Measurements from ENCODE around the gene HINFP.

Gene HINFP

DNA sequence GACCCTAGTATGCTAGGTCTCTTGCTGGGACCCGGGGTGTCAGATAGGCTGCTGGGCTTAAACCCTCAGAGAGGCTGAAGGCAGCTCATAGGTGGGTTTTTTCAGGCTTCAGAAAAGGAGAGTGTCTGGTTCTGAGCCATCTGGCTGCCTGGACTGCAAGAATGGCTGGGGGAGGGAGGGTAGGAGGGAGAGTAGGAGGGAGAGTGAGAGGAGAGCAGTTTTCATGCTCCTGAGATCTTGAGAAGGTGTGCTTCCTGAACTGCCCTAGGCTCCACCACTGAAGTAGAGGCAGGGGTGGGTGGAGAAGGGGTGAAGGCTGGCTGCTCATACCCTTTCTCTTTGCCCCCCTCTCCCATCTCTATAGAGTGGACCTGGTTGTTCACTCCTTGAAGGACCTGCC, 32.1 kb upstream of the HINFP start:
- Histone ChIP-seq H3K4me1 (ENCODE audit: control insufficient read depth, insufficient read depth, low read length) (peaks cover 20% of the 10 kb centered on the region), H3K27ac (ENCODE audit: insufficient read depth, low read depth, low read length, poor library complexity, severe bottlenecking) (no peak overlapping the region), H3K36me3 (ENCODE audit: control insufficient read depth, insufficient read depth, low read length) (peaks cover 15% of the 10 kb centered on the region), H3K4me3 (ENCODE audit: insufficient read depth, low read depth, low read length) (no peak overlapping the region), H3K9me3 (ENCODE audit: control insufficient read depth, low read length) (no peaks in the 10 kb centered on the region), H3K27me3 (ENCODE audit: control insufficient read depth, insufficient read depth, low read length, poor library complexity, severe bottlenecking) (no peaks in the 10 kb centered on the region)
- WGBS, 2 experiments = 93 to 94% methylated on average over 1 of the region's 1 CpG

DNA sequence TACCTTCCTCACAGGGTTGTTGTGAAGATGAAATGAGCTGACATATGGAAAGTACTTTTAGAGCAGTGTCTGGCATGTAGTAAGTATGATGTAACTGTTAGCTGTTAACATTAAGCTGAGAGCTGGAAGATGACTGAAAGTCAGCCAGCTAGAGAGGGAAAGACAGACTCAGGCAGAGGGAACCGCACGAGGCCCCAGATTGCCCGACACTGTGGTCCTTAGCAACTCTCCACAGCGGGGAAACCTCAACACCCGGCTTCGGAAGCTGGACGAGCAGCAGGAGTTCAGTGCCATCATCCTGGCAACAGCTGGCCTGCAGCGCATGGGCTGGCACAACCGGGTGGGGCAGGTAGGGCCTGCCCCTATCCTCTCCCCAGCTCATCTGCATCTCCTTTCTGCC, 30.2 kb upstream of the HINFP start:
- 81 to 85% methylated on average over 9 of the region's 9 CpGs for WGBS, 2 experiments
- Histone ChIP-seq H3K36me3 (ENCODE audit: control insufficient read depth, insufficient read depth, low read length) (peaks cover 15% of the 10 kb centered on the region), H3K27ac (ENCODE audit: insufficient read depth, low read depth, low read length, poor library complexity, severe bottlenecking) (peak overlapping the region; percentile 26), H3K4me3 (ENCODE audit: insufficient read depth, low read depth, low read length) (no peak overlapping the region), H3K27me3 (ENCODE audit: control insufficient read depth, insufficient read depth, low read length, poor library complexity, severe bottlenecking) (no peaks in the 10 kb centered on the region), H3K9me3 (ENCODE audit: control insufficient read depth, low read length) (no peaks in the 10 kb centered on the region), H3K4me1 (ENCODE audit: control insufficient read depth, insufficient read depth, low read length) (peaks cover 20% of the 10 kb centered on the region)

DNA sequence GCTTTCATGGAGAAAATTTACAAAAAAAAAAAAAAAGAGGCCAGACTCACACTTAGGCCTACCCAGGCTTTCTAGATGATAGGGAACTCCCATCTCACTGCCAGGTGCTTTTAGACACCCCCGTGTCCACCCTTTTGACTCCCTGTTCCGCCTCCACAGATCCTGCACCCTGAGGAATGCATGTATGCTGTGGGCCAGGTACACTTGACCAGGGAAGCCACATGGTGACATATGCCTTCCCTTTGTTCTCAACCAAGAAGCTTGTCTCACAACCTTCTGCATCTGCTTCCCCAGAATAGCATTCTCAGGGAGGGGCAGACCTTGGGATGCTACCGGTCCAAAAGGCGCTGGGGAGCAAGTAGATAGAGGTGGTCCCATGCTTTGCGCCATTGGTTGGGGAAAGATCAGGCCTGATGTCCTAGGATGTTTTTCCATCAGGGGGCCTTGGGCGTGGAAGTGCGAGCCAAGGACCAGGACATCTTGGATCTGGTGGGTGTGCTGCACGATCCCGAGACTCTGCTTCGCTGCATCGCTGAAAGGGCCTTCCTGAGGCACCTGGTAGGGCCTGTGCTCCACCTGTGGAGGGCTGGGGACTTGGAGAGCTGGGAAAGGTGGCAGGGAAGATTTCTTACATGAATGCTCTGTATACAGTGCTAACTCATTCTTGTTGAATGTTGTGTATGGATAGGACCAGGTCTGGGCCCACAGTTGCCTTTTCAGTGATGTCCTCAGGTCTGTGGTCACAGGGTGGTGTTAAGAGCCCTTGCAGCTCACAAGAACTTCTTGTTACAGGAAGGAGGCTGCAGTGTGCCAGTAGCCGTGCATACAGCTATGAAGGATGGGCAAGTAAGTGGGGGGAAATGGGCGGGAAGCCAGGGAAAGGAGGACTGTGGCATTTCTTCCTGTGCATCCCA, 29.2 kb upstream of the HINFP start:
- WGBS, 2 experiments = 90 to 93% methylated on average over 13 of the region's 13 CpGs
- Histone ChIP-seq H3K36me3 (ENCODE audit: control insufficient read depth, insufficient read depth, low read length) (peaks cover 24% of the 10 kb centered on the region), H3K4me1 (ENCODE audit: control insufficient read depth, insufficient read depth, low read length) (peaks cover 20% of the 10 kb centered on the region), H3K27me3 (ENCODE audit: control insufficient read depth, insufficient read depth, low read length, poor library complexity, severe bottlenecking) (no peaks in the 10 kb centered on the region), H3K4me3 (ENCODE audit: insufficient read depth, low read depth, low read length) (peak overlapping the region; percentile 99), H3K9me3 (ENCODE audit: control insufficient read depth, low read length) (no peaks in the 10 kb centered on the region), H3K27ac (ENCODE audit: insufficient read depth, low read depth, low read length, poor library complexity, severe bottlenecking) (no peak overlapping the region)

DNA sequence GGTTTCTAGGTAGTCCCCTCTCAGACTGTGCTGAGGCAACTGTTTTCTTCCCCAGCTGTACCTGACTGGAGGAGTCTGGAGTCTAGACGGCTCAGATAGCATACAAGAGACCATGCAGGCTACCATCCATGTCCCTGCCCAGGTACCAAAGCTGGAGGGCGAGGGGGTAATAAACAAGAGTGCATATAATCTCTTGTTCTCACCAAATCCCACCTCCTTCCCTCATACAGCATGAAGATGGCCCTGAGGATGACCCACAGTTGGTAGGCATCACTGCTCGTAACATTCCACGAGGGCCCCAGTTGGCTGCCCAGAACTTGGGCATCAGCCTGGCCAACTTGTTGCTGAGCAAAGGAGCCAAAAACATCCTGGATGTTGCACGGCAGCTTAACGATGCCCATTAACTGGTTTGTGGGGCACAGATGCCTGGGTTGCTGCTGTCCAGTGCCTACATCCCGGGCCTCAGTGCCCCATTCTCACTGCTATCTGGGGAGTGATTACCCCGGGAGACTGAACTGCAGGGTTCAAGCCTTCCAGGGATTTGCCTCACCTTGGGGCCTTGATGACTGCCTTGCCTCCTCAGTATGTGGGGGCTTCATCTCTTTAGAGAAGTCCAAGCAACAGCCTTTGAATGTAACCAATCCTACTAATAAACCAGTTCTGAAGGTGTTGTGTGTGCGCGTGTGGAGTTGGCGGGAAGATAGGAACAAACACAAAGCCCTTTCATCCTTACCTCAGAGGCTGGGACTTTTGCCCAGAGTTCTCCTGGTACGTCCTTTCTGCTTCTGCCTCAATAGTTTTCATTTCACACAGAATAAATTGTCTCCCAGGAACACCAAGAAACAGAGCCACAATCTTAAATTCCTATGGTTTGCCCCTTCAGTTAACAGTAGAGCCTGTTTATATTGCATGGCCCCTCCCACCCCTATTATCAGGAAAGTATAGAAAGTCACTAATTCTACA, 28.2 kb upstream of the HINFP start:
- Histone ChIP-seq H3K4me3 (ENCODE audit: insufficient read depth, low read depth, low read length) (peak overlapping the region; percentile 99), H3K27me3 (ENCODE audit: control insufficient read depth, insufficient read depth, low read length, poor library complexity, severe bottlenecking) (no peaks in the 10 kb centered on the region), H3K36me3 (ENCODE audit: control insufficient read depth, insufficient read depth, low read length) (peaks cover 33% of the 10 kb centered on the region), H3K27ac (ENCODE audit: insufficient read depth, low read depth, low read length, poor library complexity, severe bottlenecking) (no peak overlapping the region), H3K4me1 (ENCODE audit: control insufficient read depth, insufficient read depth, low read length) (peaks cover 20% of the 10 kb centered on the region), H3K9me3 (ENCODE audit: control insufficient read depth, low read length) (no peaks in the 10 kb centered on the region)
- 55 to 67% methylated on average over 12 of the region's 12 CpGs for WGBS, 2 experiments

DNA sequence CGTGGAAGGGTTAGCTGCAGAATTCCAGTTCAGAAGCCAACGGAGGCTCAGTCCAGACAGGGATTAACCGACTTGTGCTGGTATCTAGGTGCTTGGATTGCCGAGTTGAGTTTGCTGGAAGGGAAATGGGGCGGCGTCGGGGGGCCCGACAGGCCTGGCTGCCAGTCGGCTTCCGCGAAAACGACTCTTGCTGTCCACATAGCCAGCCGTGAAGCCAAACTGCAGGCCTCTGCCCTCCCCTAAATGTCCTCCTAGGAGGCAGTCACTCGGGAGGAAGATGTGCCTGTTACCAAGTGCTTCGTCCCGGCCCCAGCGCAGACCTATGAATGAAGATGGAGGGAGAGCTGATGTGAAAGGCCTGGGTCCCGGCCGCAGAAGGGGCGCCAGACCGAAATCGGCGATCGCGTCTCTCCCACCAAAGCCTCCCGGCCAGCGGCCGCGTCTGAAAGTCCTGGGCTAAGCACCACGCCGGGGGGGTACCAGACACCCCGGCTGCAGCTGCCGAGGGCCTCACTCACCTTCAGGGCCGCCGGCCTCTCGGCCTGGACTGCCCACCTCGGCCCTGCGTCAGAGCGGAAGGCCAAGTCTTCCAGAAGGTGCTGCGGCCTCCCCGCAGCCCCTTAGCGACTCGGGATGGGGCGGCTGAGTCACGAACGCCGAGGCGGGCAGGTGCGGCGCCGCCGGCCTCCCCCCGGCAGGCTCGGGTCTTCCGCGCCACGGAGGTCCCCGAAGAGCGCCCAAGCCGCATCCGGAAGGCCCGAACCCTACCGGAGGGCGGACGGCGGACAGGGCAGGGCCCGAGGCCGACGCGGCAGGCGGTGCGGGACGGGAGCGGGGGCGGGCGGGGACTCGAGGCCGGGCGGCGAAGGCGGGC, 27.2 kb upstream of the HINFP start:
- Histone ChIP-seq H3K4me1 (ENCODE audit: control insufficient read depth, insufficient read depth, low read length) (peaks cover 20% of the 10 kb centered on the region), H3K9me3 (ENCODE audit: control insufficient read depth, low read length) (no peaks in the 10 kb centered on the region), H3K36me3 (ENCODE audit: control insufficient read depth, insufficient read depth, low read length) (peaks cover 34% of the 10 kb centered on the region), H3K4me3 (ENCODE audit: insufficient read depth, low read depth, low read length) (peak overlapping the region; percentile 99), H3K27me3 (ENCODE audit: control insufficient read depth, insufficient read depth, low read length, poor library complexity, severe bottlenecking) (no peaks in the 10 kb centered on the region), H3K27ac (ENCODE audit: insufficient read depth, low read depth, low read length, poor library complexity, severe bottlenecking) (peak overlapping the region; percentile 90)
- WGBS, 2 experiments = 0 to 1% methylated on average over 81 of the region's 81 CpGs

DNA sequence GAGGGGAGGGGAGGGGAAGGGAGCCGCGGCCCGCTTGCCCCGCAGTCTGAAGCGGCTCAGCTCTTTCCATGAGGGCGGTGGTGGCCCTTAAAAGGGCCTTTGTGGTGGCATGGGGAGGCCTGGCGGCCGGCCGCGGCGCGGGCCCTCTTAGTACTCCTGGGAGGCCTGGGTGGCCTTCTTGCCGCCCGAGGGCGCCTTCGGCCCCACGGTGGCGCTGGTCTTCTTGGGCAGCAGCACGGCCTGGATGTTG, 26.6 kb upstream of the HINFP start:
- H3K27ac ChIP-seq (ENCODE audit: insufficient read depth, low read depth, low read length, poor library complexity, severe bottlenecking) = peak overlapping the region; percentile 90
- H3K36me3 ChIP-seq (ENCODE audit: control insufficient read depth, insufficient read depth, low read length) = peaks cover 34% of the 10 kb centered on the region
- H3K4me1 ChIP-seq (ENCODE audit: control insufficient read depth, insufficient read depth, low read length) = peaks cover 20% of the 10 kb centered on the region
- peak overlapping the region; percentile 99 for H3K4me3 ChIP-seq (ENCODE audit: insufficient read depth, low read depth, low read length)
- H3K9me3 ChIP-seq (ENCODE audit: control insufficient read depth, low read length) = no peaks in the 10 kb centered on the region
- no peaks in the 10 kb centered on the region for H3K27me3 ChIP-seq (ENCODE audit: control insufficient read depth, insufficient read depth, low read length, poor library complexity, severe bottlenecking)
- WGBS, 2 experiments = 0 to 1% methylated on average over 19 of the region's 19 CpGs

DNA sequence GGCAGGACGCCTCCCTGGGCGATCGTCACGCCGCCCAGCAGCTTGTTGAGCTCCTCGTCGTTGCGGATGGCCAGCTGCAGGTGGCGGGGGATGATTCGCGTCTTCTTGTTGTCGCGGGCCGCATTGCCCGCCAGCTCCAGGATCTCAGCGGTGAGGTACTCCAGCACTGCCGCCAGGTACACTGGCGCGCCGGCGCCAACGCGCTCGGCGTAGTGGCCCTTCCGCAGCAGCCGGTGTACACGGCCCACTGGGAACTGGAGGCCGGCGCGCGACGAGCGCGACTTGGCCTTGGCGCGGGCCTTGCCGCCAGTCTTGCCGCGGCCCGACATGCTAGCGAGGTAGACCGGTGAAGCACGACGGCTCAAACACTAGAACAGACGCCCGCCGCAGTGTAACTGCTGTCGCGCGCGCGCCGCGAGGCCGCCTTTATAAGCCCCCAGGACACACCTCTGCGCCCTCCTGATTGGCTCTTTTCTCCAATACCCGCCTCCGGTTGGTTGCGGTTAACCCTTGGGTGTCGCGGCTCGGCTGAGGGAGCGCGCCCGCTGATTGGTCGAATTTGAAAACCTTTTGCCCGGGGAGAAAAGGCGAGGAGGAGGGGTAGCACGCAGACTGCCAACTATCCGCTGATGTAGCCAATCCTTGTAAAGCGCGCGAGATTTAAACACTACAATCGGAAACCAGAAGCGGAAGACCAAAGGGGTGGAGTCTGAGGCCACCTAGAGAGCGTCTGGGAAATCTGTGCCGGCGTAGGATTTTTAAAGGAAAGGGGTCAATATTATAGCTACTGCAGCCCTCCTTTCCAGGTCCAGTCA, 26.1 kb upstream of the HINFP start:
- Histone ChIP-seq H3K27ac (ENCODE audit: insufficient read depth, low read depth, low read length, poor library complexity, severe bottlenecking) (peak overlapping the region; percentile 90), H3K4me3 (ENCODE audit: insufficient read depth, low read depth, low read length) (peak overlapping the region; percentile 99), H3K4me1 (ENCODE audit: control insufficient read depth, insufficient read depth, low read length) (peaks cover 24% of the 10 kb centered on the region), H3K9me3 (ENCODE audit: control insufficient read depth, low read length) (no peaks in the 10 kb centered on the region), H3K36me3 (ENCODE audit: control insufficient read depth, insufficient read depth, low read length) (peaks cover 34% of the 10 kb centered on the region), H3K27me3 (ENCODE audit: control insufficient read depth, insufficient read depth, low read length, poor library complexity, severe bottlenecking) (no peaks in the 10 kb centered on the region)
- 0% methylated on average over 78 to 79 of the region's 79 CpGs for WGBS, 2 experiments

DNA sequence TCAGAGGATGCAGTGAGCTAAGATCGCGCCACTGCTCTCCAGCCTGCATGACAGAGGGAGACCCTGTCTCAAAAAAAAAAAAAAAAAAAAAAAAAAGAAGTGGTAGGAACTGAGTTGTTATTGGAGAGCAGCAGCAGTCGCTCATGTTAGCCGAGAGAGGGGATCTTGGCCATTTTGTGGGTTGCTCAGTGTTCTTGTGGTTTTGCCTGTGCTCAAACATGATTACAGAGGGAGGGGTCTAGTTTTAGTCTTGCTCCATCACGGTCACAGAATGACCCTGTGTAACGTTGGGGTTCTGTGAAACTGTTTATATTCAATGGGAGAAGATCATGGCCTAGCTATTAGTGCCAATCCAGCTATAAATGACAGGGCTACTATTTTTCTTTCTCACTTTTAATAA, 21.7 kb upstream of the HINFP start:
- H3K4me3 ChIP-seq (ENCODE audit: insufficient read depth, low read depth, low read length) = no peak overlapping the region
- WGBS, 2 experiments = 92% methylated on average over 6 of the region's 6 CpGs

DNA sequence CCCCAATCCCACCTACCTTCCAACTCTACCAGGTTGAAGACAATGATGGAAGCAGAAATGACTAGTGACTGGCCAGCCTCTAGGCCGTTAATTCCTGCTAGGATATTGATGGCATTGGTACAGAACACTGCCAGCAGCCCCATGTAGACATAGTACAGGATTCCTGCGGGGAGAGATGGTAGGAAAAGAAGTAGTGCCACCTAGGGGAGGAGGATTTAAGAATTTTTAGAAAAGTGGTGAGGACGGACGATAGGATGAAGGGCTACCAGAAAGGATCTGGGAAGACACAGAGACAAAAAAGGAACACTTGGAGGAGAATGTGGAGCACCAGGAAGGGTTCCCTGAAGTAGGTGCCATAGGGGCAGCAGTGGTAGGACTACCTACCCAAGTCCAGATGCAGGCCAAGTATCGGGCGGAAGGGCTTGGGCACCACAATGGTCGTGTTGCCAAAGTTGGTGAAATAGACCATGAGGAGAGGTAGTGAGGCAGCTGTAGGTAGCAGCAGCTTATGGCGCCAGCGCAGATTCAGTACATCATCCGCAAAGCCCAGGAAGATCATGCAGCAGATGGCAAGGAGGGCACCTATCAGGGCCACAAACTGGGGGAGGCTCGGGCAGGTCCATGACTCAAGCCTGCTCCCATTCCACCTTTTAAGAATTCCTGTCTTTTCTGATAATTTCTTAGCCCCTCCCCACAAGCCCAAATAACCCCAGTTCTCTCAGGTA, 21.0 kb upstream of the HINFP start:
- H3K4me1 ChIP-seq (ENCODE audit: control insufficient read depth, insufficient read depth, low read length) = peaks cover 10% of the 10 kb centered on the region
- peaks cover 18% of the 10 kb centered on the region for H3K36me3 ChIP-seq (ENCODE audit: control insufficient read depth, insufficient read depth, low read length)
- H3K27ac ChIP-seq (ENCODE audit: insufficient read depth, low read depth, low read length, poor library complexity, severe bottlenecking) = no peak overlapping the region
- H3K9me3 ChIP-seq (ENCODE audit: control insufficient read depth, low read length) = no peaks in the 10 kb centered on the region
- 60 to 66% methylated on average over 11 of the region's 11 CpGs for WGBS, 2 experiments
- H3K27me3 ChIP-seq (ENCODE audit: control insufficient read depth, insufficient read depth, low read length, poor library complexity, severe bottlenecking) = no peaks in the 10 kb centered on the region
- H3K4me3 ChIP-seq (ENCODE audit: insufficient read depth, low read depth, low read length) = peak overlapping the region; percentile 75

More for the DNA sequence above, 21.7 kb upstream of the HINFP start:
- H3K27me3 ChIP-seq (ENCODE audit: control insufficient read depth, insufficient read depth, low read length, poor library complexity, severe bottlenecking) = no peaks in the 10 kb centered on the region
- H3K9me3 ChIP-seq (ENCODE audit: control insufficient read depth, low read length) = no peaks in the 10 kb centered on the region
- H3K36me3 ChIP-seq (ENCODE audit: control insufficient read depth, insufficient read depth, low read length) = peaks cover 18% of the 10 kb centered on the region
- peaks cover 10% of the 10 kb centered on the region for H3K4me1 ChIP-seq (ENCODE audit: control insufficient read depth, insufficient read depth, low read length)
- no peak overlapping the region for H3K27ac ChIP-seq (ENCODE audit: insufficient read depth, low read depth, low read length, poor library complexity, severe bottlenecking)

Measured in ectodermal cell (in vitro differentiated cells).